ENCODE results near the gene KRTAP4-6. TPM values are rescaled to one million over a fixed set of nuclear protein-coding genes. Genes with fewer than 3 reads are reported as not detected.

KRTAP4-6 gene
- polyA plus RNA-seq, 1 of the 3 experiments (the other 2 are of a cell fraction): not detected

DNA sequence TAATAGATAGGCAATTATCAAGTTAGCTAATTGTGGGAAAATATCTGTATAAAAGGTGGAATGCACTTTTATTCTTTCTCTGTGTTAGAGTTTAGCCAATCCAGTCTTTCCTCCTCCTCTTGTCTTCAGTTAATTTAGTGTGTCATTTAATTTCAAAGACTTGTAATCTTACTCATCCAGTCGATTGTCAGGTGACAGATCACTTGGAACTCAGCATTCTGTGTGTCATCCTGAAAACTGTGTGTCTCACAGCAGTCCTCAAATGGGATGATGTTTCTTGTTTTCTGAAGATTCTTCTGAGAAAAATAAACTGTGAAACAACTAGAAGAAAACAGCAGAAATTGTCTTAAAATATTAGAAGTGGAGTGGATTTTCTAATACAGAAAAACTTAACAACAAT, 44.7 kb upstream of the KRTAP4-6 start:
- no peak overlapping the region for H3K27ac ChIP-seq (ENCODE audit: low read depth in 2 of 2, low read length in 1 of 2)
- TF ChIP-seq MEF2A (IDR thresholded peaks at IDR 0.05; ENCODE audit: borderline replicate concordance, low read depth) (no peak), GATA2 (CRISPR knock-in tag; IDR thresholded peaks at IDR 0.05) (no peak), MXI1 (IDR thresholded peaks at IDR 0.05; ENCODE audit: low read depth, low read length) (no peak)
- TF ChIP-seq, protein P1, sequence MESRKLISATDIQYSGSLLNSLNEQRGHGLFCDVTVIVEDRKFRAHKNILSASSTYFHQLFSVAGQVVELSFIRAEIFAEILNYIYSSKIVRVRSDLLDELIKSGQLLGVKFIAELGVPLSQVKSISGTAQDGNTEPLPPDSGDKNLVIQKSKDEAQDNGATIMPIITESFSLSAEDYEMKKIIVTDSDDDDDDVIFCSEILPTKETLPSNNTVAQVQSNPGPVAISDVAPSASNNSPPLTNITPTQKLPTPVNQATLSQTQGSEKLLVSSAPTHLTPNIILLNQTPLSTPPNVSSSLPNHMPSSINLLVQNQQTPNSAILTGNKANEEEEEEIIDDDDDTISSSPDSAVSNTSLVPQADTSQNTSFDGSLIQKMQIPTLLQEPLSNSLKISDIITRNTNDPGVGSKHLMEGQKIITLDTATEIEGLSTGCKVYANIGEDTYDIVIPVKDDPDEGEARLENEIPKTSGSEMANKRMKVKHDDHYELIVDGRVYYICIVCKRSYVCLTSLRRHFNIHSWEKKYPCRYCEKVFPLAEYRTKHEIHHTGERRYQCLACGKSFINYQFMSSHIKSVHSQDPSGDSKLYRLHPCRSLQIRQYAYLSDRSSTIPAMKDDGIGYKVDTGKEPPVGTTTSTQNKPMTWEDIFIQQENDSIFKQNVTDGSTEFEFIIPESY (IDR thresholded peaks at IDR 0.05; ENCODE audit: borderline replicate concordance, low read depth): no peak
- ChIA-PET CTCF (no interaction called here), POLR2A (no interaction called here)
- 0% methylated on average over 1 of the region's 1 CpG for WGBS (ENCODE audit: low lambda C conversion rate)
- H3K79me2 ChIP-seq (ENCODE audit: insufficient read depth): no peaks in the 10 kb centered on the region
- H3K9ac ChIP-seq: no peak overlapping the region
- H3F3A ChIP-seq (replicated peaks; ENCODE audit: insufficient read depth): no peaks in the 10 kb centered on the region
- H3K4me1 ChIP-seq (ENCODE audit: control insufficient read depth in 1 of 2, insufficient read depth in 2 of 2, low read depth in 1 of 2, low read length in 1 of 2): no peaks in the 10 kb centered on the region
- H3K27me3 ChIP-seq (ENCODE audit: insufficient read depth): peaks cover 12% of the 10 kb centered on the region; the same call in 1 of the 2 replicates
- H3K4me2 ChIP-seq: no peak overlapping the region
- no peaks in the 10 kb centered on the region for H4K20me1 ChIP-seq (ENCODE audit: insufficient read depth)
- no peak for DNase-seq
- no peaks in the 10 kb centered on the region for H3K9me3 ChIP-seq
- no peak overlapping the region for H2AFZ ChIP-seq (ENCODE audit: low read depth)
- no peaks in the 10 kb centered on the region for H3K9me2 ChIP-seq
- no peaks in the 10 kb centered on the region for H3K36me3 ChIP-seq (replicated peaks in 1 of 2; ENCODE audit: control insufficient read depth in 1 of 2, insufficient read depth in 2 of 2, low read length in 1 of 2)
- H3K4me3 ChIP-seq (ENCODE audit: low read depth in 2 of 2, low read length in 1 of 2): no peak overlapping the region

DNA sequence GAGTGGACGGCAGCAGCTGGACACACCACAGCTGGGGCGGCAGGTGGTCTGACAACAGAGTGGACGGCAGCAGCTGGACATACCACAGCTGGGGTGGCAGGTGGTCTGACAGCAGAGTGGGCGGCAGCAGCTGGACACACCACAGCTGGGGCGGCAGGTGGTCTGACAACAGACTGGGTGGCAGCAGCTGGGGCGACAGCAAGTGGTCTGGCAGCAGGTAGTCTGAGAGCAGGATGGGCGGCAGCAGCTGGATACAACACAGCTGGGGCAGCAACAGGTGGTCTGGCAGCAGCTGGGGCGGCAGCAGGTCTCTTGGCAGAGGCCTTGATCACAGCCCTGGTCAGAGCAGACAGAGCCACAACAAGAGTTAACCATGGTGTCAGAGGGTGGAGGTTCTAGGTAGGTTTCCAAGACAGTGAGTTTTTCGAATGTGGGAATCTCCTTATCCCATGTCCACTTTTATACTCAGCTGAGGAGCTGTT, 44.2 kb upstream of the KRTAP4-6 start, which contains the start of gene KRTAP4-1:
KRTAP4-1 (minus strand) TSS at position 432 of the 482 bp plus-strand sequence; CDS start at position 375, 57 bp downstream.
- WGBS (ENCODE audit: low lambda C conversion rate): 13% methylated on average over 4 of the region's 9 CpGs
- ChIA-PET POLR2A (no interaction called here), CTCF (no interaction called here)
- H3K4me1 ChIP-seq (ENCODE audit: control insufficient read depth in 1 of 2, insufficient read depth in 2 of 2, low read depth in 1 of 2, low read length in 1 of 2): no peaks in the 10 kb centered on the region
- H3K4me3 ChIP-seq (ENCODE audit: low read depth in 2 of 2, low read length in 1 of 2): no peak within 1 kb of the TSS
- no peaks in the 10 kb centered on the region for H3K9me2 ChIP-seq
- no peak within 1 kb of the TSS for H3K4me2 ChIP-seq
- no peaks in the 10 kb centered on the region for H3K79me2 ChIP-seq (ENCODE audit: insufficient read depth)
- H2AFZ ChIP-seq (ENCODE audit: low read depth): no peak within 1 kb of the TSS
- H3F3A ChIP-seq (replicated peaks; ENCODE audit: insufficient read depth): no peaks in the 10 kb centered on the region
- no peak within 1 kb of the TSS for H3K27ac ChIP-seq (ENCODE audit: low read depth in 2 of 2, low read length in 1 of 2)
- H3K9me3 ChIP-seq: no peaks in the 10 kb centered on the region
- H4K20me1 ChIP-seq (ENCODE audit: insufficient read depth): no peaks in the 10 kb centered on the region
- no peaks in the 10 kb centered on the region for H3K36me3 ChIP-seq (replicated peaks in 1 of 2; ENCODE audit: control insufficient read depth in 1 of 2, insufficient read depth in 2 of 2, low read length in 1 of 2)
- no peak for DNase-seq
- peaks cover 12% of the 10 kb centered on the region; the same call in 1 of the 2 replicates for H3K27me3 ChIP-seq (ENCODE audit: insufficient read depth)
- no peak within 1 kb of the TSS for H3K9ac ChIP-seq
- TF ChIP-seq FOXM1 (IDR thresholded peaks at IDR 0.05; ENCODE audit: low read depth) (no peak), JUND (IDR thresholded peaks at IDR 0.05) (no peak), POLR2AphosphoS5 (IDR thresholded peaks at IDR 0.05; ENCODE audit: low read depth, low read length) (no peak), TEAD4 (IDR thresholded peaks at IDR 0.05; ENCODE audit: borderline replicate concordance, insufficient read depth) (no peak), CHD2 (IDR thresholded peaks at IDR 0.05; ENCODE audit: low read length, partially characterized antibody) (no peak), SMC3 (IDR thresholded peaks at IDR 0.05; ENCODE audit: low read depth, low read length) (no peak), GATA2 (CRISPR knock-in tag; IDR thresholded peaks at IDR 0.05) (no peak), TCF12 (IDR thresholded peaks at IDR 0.05) (no peak), GABPA (IDR thresholded peaks at IDR 0.05; ENCODE audit: low read depth) (no peak), RFX5 (IDR thresholded peaks at IDR 0.05; ENCODE audit: low read length) (no peak), RXRA (IDR thresholded peaks at IDR 0.05; ENCODE audit: borderline replicate concordance, low read depth) (no peak)

All from SK-N-SH (cell line).